HG03565 (cell line): Measurements from ENCODE around the gene IGFBPL1.
"Not testable (repeated sequence)": the region's sequence is repeated elsewhere in the genome, so short reads cannot be mapped to it uniquely, and the experiment has no call there.

Source experiments
- ATAC-seq: cut with Tn5 transposase; IDR thresholded peaks from one replicate; pipeline ENCODE4 v1.9.1; 2021; ENCODE audit warnings: mild to moderate bottlenecking, moderate library complexity; ENCODE audit not compliant: unreplicated experiment

IGFBPL1 gene

DNA sequence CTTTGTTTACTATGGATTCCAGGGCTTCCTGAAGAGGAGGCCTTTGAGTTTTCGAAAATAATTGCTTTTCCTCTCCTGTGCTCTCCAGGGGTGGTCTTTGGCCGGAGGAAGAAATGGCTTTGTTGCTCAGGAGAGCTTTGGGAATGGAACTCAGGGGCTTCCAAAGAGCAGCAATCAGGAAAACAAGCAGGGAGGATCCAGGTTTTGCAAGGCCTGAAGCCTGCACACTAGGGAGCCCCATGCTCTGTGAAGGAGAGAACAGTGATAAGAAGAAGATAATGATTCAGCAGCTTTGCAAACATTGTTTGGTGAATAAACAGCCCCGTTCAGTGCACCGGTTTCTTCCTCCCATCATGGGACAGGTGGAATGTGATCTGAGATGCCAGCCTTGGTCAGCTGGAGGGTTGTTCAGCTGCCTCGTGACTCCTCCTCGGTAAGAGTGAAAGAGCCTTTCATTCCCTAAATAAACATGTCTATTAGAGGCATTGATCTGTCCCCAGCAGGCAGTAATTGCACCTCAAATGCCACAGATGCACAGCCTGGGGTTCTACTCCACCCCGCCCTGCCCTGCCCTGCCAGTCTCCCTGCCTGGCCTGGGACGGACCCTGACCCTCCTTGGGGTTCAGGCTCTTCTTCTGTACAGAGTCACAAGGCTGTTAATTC, 43.3 kb downstream of the IGFBPL1 start:
- ATAC-seq = no peak

GRCh38 chr9:38380230-38380871, 43.9 kb downstream of the IGFBPL1 start:
- ATAC-seq = no peak

GRCh38 chr9:38377336-38378083, 46.7 kb downstream of the IGFBPL1 start:
- ATAC-seq = not testable (repeated sequence)

DNA sequence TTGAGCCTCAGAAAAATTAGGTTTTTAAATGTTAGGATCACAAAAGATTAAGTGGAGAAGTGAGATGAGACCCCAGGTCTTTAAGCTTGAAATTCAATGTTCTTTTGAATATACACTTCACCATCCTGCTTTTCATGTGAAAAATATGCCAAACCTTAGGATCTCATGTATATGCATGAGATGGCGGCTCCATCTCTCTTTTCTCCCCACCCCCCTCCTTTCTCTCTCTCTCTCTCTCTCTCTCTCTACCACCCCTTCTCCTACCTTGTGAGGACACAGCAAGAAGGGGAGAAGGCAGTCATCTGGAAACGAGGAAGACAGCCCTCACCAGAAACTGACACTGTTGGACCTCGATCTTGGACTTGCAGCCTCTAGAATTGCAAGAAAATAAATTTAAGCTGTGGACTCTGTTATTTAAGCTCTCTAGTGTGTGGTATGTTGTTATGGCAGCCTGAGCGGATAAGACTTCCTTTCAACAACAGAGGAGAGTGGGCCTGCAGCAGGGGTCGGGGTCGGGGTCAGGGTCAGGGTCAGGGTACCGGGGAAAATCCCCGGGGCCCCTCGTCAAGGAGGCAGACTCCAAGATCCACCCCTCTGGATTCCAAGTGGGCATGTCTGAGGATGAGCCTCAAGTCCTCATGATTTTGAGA, 48.1 kb downstream of the IGFBPL1 start:
- ATAC-seq = no peak

DNA sequence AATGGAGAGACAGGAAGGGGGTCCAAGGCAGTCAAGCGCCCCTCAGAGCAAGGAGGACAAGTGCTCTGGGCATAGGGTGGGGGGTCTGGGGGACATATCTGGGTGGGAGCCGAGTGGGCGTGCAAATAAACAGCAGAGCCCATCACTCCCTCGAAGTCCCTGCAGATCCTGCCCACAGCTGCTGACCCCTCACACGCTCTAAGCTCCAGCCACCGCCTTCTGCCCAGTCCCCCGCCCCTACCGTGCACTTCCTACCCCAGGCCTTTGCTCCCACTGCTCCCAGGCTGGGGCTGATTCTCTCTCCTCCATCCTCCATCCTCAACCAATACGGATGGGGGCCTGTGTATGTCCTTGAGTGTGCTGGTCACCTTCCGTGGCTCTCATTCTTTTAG, 48.7 kb downstream of the IGFBPL1 start:
- no peak for ATAC-seq

DNA sequence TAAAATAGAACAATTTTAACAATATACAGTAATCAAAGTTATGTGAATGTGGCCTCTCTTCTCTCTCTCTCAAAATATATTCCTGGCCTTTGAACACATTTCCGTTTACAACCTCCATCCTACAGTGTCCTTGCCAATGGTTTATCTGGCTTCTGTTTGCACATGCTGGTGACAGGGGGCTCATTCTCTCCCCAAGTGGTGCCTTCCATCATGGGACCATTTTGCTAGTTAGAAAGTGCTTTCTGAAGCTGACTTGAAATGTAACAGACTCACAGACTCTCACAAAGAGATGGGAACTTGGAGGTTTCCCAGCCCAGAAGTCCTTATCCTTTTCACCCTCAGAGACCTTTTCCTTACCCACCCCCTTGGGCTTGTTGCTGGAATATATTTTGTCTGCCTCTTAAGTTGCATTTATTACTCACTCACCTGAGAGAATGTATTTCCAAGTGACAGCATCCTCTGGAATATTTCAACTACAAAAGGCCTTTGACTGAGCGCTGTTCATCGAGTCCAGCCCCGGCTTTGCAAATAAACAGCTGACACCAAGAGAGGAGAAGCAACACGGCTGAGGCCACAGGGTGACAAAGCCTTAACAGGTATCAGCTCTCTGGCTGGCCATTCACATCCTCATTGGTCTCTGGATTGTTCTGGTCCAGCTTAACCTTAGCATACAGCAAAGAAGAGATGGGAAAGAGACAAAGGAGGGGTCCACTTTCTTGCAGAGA, 49.2 kb downstream of the IGFBPL1 start:
- no peak for ATAC-seq

GRCh38 chr9:38373679-38374078, 50.6 kb downstream of the IGFBPL1 start:
- no peak for ATAC-seq

DNA sequence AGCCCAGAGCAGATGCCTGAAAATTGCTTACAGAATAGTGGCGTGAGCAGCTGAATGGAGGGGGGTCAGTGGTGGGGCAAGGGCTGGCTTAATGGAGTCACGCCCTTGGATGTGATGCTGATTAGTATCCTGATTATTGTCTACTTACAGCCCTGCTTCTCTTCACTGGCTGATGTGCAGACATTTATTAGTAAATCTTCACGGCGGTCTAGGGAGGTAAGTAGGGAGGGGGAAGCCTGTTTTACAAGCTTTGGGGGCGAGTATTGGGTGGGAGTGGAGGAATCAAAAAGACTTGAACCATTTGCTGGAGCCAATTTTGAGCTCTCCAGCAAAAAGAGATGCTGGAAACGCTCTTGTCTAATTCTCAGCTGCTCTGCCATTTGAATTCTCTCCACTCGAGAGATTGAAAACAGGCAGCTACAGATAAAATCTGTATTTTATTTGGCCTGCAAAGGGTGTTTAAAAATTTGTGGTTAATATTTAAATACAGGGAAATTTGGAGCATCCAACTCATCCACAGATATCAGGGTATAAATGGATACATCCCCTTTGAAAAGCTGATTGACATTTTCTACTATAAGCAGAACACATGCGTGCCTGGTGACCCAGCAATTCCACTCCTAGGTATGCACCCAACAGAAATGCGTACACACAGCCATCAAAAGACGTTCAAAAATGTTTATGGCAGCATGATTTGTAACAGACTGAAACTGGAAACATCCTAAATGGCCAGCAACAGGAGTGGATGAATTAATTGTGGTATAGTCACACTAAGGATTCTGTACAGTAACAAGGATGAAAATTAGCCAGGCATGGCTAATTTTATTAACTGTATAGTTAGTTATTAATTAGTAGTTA, 51.3 kb downstream of the IGFBPL1 start:
- no peak for ATAC-seq

DNA sequence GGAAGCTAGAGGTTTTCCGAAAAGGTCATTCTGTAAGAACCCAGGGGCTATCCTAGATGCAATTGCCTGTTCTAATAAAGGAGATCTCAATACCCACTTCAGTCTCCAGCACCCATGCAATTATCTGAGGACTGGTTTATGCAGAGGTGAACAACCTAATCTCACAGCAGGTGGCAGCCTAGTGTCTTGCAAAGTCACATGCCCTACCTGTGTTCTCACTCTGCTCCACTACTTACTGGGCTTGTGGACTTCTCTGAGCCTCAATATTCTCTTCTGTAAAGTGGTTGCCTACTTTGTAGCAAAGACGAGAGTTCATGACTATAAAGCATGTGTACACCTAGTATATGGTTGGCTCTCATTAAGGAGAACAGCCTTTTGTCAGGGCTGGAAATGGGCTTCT, 52.8 kb downstream of the IGFBPL1 start:
- no peak for ATAC-seq

DNA sequence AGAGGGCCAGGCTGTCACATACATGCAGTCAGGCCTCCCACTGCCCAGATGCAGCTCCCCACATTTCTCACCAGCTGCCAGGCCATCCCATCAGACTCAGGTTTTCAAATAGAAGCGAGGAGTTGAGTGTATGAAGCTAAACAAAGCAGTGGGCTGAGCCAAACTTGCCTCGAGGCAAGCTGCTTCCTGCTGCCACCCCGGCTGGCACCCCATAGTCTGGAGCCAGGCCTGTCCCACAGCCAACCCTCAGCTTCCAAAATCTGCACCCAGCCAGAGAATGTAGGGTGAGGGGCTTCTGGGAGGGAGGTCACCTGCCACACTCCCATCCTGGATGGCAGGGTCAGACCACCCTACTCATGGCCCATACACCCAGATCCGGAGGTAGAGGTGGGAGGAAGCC, 54.1 kb downstream of the IGFBPL1 start:
- ATAC-seq = no peak

DNA sequence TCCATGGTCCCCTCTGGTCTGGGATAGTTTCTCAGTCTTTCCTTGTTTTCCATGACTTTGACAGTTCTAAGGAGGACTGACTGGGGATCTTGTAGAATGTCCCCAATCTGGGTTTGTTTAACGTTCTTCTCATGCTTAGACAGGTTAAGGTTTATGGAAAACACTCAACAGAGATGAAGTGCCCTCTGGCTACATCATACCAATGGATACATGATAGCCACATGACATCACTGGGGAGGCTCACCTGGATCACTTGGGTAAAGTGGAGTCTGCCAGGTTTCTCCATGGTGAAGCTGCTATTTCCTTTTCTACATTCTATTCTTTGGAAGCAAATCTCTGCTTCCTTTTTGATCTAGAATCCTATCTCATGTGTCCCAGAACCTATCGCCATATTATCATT, 55.5 kb downstream of the IGFBPL1 start:
- ATAC-seq = no peak

- no peak for ATAC-seq
These were observed 56.4 kb downstream of the IGFBPL1 start for GRCh38 chr9:38367898-38368297.

GRCh38 chr9:38363589-38363925, 60.7 kb downstream of the IGFBPL1 start:
- no peak for ATAC-seq

- ATAC-seq = peak; percentile 61
These were observed 61.2 kb downstream of the IGFBPL1 start for GRCh38 chr9:38362852-38363588.

- no peak for ATAC-seq
These were observed 62.8 kb downstream of the IGFBPL1 start for GRCh38 chr9:38361473-38361850.

DNA sequence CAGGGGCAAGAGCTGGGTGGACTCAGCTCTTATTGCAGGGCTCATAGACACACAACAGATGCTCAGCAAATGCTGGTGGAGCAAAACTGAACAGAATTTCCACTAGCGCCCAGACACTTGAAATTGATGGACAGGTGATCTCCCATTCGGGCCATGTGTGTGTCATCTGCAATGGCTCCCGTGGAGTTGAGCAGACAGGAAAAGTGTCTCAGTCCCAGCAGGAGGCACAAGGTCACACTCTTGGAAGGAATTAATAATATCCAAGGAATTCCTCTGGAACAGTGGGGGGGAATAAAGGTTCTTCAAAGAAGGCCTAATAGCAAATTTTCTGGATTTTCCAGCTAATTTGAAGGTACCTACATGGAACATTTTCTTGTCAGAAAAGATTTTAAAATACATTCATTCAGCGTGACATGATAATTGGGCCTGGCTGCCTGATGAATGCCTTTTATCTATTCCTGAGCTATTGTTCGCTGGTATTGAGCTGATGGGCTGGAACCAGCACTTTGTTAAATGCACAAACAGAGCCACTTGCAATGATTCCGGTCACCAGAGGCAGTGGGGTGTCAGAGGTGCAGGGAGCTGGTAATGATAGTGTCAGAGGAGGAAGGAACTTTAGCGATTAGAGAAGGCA, 63.3 kb downstream of the IGFBPL1 start:
- ATAC-seq = no peak

- no peak for ATAC-seq
These were observed 64.4 kb downstream of the IGFBPL1 start for GRCh38 chr9:38359689-38360385.

- no peak for ATAC-seq
These were observed 65.0 kb downstream of the IGFBPL1 start for GRCh38 chr9:38359297-38359653.
